NCI-H510A (cell line): ENCODE data around the gene EPN2.
"Not testable (repeated sequence)": the region's sequence is repeated elsewhere in the genome, so short reads cannot be mapped to it uniquely, and the experiment has no call there.

Experiments used
- DNase-seq: peaks from one replicate; lab custom pipeline; 2025; lab: John Stamatoyannopoulos, UW

EPN2 gene

GRCh38 chr17:19237139-19237388 lies at the start of gene EPN2:
TSS of gene EPN2 (plus strand) at chr17:19237366. CDS start at chr17:19283120, 45,754 bp downstream.
- not testable (repeated sequence) for DNase-seq

- DNase-seq: not testable (repeated sequence)
Observed at GRCh38 chr17:19187883-19188869, 49.0 kb upstream of the EPN2 start.

DNA sequence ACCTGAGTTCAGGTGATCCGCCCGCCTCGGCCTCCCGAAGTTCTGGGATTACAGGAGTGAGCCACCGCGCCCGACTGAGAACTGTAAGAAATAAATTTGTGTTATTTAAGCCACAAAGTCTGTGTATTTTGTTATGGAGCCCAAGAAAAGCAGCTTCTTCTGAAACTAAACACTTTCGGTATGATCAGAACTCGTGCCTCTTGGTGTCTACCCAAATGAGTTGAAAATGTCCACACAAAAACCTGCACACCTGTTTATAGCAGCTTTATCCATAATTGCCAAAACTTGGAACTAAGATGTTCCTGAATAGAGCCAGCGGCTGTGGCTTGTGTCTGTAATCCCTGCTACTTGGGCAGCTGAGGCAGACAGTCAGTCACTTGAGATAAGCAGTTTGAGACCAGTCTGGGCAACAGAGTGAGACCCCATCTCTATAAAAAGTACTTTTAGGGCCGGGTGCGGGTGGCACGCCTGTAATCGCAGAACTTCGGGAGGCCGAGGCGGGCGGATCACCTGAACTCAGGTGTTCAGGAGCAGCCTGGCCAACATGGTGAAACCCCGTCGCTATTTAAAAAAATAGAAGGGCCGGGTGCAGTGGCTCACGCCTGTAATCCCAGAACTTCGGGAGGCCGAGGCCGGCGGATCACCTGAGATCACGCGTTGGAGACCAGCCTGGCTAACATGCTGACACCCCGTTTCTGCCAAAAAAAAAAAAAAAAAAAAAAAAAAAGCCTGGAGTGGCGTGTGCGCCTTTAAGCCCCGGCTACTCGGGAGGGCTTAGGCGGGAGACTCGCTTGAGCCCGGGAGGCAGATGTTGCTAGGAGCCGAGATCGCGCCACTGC lies 48.1 kb upstream of the EPN2 start:
- DNase-seq: not testable (repeated sequence)

DNA sequence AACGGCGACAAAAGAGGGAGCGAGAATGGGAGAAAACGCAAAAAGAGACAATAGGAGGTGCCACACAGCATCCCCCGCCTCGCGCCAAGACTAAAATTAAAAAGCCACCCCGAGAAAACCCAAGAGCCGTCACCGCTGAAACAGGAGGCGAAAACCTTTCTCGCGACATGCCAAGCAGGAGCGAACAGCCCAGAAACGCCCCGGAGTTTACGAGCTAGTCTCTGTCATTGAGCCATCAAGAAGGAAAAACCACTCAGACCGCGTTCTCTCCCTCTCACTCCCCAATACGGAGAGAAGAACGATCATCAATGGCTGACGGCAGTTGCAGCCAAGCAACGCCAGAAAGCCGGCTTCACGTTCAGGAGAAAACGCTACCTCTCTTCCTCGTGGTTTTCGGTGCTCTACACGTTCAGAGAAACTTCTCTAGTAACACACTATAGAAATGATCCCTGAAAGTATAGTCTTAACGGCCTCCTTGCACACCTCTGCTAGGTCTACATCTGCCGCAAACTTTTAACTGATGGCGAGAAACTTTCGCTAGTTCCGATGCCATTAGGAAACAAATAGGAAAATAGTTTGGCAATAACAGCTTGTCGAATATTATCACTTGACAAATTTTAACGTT lies 47.3 kb upstream of the EPN2 start:
- DNase-seq: not testable (repeated sequence)

GRCh38 chr17:19196382-19197204 lies 40.6 kb upstream of the EPN2 start:
- not testable (repeated sequence) for DNase-seq

DNA sequence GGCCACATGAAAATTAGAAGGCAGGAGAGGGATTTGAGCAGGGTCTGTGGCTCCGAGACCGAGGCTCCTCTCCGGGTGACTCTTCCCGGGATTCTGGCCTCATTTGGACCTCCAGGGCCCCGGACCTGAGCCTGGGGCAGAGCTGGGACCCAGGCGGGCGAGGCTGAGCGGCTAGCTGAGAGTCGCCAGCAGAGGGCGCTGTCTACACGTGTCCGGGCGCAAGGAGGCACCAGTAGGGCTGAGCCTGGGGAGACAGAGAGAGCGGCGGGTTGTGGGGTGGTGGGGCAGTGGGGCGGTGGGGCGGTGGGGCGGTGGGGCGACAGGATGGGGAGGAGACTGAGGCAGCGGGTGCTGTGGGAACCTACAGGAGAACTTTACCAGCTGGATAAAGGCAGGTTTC lies 34.7 kb upstream of the EPN2 start:
- DNase-seq: not testable (repeated sequence)

GRCh38 chr17:19203429-19203828 lies 33.7 kb upstream of the EPN2 start:
- DNase-seq: not testable (repeated sequence)

GRCh38 chr17:19215074-19215860 lies 21.9 kb upstream of the EPN2 start:
- DNase-seq: not testable (repeated sequence)

GRCh38 chr17:19216148-19216926 lies 20.8 kb upstream of the EPN2 start:
- DNase-seq: not testable (repeated sequence)

GRCh38 chr17:19218914-19219313 lies 18.3 kb upstream of the EPN2 start:
- not testable (repeated sequence) for DNase-seq

DNA sequence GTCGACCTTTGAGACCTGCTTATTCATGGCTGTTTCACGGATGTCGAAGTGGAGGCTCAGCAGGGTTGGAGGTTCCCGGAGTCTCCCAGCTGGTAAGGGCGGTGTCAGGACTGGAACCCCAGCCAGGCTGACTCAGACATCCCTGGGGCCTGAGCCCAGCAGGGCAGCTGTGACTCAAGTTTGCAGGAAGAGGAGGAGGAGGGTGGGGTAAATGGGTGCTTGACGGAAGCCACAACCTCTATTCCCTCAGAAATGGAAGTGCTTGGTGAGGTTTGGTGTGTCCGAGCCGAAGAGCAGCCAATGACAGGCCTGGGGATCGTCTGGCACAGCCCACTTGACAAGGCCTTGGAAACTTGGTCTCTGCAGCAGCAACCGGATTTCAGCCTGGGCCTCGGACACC lies 17.8 kb upstream of the EPN2 start:
- not testable (repeated sequence) for DNase-seq

DNA sequence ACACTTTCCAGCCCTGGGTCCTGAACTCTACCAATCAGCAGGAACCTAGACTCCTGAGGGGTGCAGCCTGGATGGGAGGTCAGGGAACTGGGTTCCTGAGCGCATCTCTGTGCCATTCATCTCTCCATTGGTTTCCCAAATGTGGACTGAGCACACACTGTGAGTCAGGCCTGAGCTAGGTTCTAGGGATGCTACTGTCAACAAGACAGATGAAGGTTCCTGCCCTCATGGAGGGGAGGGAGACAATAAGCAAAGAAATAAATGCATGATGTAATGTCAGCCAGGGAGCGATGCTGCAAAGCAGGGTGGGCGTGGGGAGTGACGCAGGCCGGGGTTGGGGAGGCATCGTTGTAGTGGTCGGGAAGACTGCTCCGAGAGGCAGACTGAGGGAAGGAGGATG lies 17.0 kb upstream of the EPN2 start:
- DNase-seq: not testable (repeated sequence)

GRCh38 chr17:19226610-19227588 lies 10.3 kb upstream of the EPN2 start:
- DNase-seq: not testable (repeated sequence)

GRCh38 chr17:19234676-19235075 lies 2.5 kb upstream of the EPN2 start:
- DNase-seq: not testable (repeated sequence)

- not testable (repeated sequence) for DNase-seq
Observed at GRCh38 chr17:19236351-19237138, 621 bp upstream of the EPN2 start.

- DNase-seq: no peak
Observed at GRCh38 chr17:19237389-19238166, 412 bp downstream of the EPN2 start.

DNA sequence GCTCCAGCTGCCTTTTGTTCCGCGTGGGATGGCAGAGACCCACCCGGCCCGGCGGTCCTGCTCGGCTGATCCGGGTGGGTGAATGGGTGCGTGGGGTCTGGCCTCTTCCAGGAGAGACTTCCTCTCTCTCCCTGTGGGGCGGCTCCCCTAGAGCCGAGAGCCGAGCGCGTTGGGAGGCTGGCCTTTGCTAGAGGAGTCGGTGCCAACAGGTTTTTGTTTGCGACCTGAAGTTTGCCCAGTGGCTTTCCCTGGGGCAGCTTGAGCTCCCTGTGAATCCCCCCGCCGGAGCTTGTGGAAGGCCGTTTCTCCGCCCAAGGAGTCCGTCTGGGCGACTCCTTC lies 970 bp downstream of the EPN2 start:
- no peak for DNase-seq
